HG02759 (cell line): ENCODE results near the gene MPP2.
"Not testable (repeated sequence)": the region's sequence is repeated elsewhere in the genome, so short reads cannot be mapped to it uniquely, and the experiment has no call there.

Source experiments
- ATAC-seq: cut with Tn5 transposase; IDR thresholded peaks from one replicate; pipeline ENCODE4 v1.9.1; 2021; ENCODE audit warnings: mild to moderate bottlenecking, moderate library complexity; ENCODE audit not compliant: unreplicated experiment

Gene MPP2

DNA sequence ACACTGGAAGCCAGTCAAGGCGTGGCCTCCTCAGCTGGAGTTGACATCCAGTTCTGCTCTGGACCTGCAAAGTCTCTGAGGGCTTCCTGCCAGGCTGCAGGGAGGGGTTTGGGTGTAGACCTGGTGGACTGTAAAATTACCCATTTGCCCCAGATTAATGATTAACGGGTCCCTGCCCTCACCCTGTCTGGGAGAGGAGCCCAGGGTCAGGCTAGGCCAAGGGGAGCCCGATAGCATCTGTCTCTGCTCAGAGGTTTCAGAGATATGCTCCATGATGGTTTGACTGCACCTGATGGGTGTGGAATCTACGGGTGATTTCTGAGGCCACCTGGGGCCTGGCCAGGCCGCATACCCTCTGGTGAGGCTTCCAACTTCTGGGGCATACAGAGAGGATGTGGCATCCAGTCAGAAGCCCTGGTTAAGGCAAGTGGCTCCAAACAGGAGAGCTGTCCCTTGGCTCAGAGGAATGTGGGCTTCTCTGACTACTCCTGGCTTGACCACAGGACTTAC, 23.8 kb upstream of the MPP2 start:
- no peak for ATAC-seq

DNA sequence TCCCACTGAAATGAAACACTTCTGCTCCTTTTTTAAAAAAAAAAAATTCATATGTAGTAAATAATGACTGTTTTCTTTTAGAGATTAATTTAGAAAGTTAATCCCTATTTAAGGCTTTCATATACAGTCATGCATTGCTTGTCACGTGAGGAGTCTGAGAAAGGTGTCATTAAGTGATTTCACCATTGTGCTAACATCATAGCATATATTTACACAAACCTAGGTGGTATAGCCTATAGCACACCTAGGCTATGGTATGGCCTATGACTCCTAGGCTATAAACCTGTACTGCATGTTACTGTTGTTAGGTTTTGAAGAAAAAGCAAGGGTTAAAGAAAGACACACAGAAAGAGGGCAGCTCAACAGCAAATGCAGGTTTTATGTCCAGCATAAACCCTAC, 21.3 kb upstream of the MPP2 start:
- no peak for ATAC-seq

DNA sequence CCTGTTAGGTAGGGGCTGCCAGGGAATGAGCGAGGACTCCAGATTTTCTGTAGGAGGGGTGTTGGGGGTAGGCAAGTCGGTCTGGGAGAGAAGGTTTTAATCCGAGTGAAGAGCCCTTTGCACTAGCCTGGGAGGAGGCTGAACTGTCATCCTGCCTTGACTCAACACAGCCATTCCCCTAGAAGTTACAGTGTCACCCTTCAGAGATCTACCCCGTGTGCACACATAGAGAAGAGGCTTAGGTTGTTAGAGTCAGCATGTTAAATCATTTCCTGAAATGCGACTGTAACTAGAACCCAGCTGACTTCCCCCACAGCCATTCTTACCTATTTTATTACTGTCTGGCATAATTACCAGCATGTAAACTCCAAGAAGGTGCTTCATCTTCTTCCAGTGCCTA, 20.6 kb upstream of the MPP2 start:
- ATAC-seq, result not testable (repeated sequence)

DNA sequence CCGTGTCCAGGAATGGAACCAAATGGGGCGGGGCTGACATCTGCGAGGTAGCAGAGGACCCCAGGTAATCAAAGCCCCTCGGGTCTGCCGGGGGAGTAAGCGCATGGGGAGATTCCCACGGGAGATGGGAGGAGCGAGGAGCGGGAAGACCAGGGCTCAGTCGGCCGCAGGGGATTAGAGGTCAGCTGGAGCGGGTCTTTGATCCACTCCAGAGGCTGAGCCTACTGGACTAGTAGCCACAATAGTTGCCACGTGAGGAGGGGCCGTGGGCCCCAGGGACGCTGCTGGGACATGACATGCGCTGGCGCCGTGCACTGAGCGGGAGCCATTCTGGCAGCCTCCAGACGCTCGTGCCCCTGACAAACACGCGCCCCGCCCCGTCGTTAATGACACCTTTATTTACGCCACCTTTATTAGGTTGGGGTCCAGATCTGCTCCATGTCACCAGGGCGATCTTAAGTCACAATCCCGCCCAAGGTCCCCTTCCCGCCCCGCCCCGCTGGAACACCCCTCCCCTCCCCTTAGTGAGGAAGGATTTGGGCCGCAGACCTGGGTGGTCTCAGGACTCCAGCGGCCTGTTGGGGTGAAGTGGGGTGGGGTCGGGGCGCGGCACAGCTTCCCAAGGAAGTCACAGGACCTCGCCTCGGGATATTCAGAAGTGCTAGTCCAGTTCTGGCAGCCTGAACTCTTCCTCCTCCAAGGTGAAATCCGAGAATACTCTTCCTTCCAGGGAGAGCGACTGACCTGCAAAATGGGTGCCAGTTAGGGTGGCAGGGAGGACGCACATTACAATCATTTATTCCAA, 19.9 kb upstream of the MPP2 start:
- no peak for ATAC-seq

DNA sequence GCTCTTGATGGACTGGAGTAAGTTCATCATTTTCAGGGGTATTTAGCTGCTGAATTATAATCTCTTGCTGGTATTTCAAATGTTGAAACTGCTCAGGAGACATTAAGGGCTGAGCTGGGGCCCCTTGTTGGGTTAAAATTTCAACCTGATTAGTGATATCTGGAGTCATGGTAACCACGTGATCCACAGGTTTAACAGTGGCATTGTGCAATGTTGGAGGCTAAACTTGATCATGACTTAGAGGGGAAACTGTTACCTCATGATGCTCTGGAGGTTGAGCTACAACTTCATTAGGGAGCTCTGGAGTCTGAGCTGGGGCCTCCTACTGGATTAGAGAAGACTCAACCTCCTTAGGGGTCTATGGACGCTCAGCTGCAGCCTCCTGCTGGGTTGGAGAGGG, 17.2 kb upstream of the MPP2 start:
- no peak for ATAC-seq

DNA sequence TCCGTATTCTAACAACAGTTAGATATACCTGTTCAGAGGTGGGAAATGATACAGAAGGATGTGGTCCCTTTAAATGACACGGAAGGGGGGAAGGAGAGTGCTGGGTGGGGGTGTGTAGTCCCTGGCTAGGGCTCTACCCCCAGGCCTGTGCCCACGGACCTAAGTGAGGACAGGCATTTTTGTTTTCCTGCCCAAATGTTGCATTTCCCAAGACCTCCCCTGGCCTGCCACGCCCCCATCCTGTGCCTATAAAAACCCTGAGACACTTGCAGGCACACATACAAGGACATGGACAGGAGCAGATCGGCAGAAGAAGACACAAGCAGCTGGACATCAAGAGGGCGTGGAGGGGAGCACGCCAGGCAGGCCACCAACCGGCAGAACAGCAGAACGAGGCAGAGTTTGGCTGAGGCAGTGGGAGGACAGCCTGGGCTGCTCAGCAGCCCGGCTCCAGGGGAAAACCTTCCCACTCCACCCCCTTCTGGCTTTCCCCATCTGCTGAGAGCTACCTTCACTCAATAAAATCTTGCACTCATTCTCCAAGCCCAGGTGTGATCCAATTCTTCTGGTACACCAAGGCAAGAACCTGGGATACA, 13.3 kb upstream of the MPP2 start:
- ATAC-seq, result no peak

DNA sequence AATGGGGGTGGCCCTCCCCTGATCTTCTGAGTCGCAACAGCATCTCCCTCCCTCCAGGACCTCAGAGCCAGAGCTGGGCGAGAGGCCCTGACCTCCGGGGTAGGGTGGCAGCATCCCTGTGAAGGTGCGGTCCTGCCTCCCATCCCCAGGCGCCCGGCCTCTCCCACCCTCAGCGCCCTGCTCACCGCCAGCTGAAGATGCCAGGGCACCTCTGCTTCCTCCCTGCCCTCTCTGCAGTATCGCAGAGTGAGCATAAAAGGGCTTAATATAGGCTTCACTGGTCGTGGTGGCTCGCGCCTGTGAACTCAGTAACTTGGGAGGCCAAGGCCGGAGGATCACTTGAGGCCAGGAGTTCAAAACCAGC, 10.7 kb upstream of the MPP2 start:
- ATAC-seq, result no peak

DNA sequence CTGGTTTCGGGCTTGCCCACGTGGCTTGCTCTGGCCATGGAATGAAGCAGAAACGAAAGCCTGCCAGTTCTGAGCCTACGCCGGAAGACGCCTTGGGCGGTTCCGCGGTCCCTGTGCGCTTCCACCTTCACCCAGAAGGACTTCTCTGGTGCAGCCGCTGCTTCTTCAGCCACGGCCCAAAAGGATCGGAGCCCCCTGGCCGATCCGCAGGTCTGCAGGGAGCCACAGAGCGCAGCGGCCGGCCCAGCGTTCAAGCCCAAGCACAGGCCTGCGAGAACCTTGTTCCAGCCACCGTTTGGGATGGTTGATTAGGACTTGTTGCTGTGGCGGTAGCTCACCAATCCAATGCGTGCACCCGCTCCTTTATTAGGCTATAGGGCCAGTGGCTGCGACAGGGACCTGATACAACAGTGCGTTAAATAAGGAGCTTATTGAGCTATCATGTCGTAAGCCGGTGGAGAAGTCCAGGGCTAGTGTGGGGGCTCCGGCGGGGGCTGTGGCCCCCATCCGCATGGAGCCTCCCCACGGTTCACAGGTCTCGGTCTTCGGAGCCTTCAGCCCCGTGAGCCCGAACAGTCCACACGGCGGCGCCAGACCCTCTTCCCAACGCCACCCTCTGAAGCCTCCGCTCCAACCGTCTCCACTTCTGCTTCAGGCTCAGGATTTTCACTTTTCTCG, 10.2 kb upstream of the MPP2 start:
- no peak for ATAC-seq

DNA sequence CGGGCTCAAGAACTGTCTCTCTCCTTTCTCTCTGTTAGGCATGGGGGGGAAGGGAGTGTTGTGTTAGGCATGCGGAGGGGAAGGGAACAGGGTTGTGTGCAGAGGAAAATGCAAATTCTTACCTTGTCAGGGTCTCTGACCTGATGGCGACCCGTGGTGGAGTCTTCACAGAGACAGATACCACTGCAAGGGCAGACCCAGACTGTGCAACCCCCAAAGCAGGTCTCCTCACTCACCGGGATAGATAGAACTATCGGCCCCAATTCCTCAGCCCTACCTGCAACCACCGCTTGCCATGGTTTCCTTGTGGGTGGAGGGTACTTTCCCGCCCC, 9.6 kb upstream of the MPP2 start:
- ATAC-seq, result no peak

DNA sequence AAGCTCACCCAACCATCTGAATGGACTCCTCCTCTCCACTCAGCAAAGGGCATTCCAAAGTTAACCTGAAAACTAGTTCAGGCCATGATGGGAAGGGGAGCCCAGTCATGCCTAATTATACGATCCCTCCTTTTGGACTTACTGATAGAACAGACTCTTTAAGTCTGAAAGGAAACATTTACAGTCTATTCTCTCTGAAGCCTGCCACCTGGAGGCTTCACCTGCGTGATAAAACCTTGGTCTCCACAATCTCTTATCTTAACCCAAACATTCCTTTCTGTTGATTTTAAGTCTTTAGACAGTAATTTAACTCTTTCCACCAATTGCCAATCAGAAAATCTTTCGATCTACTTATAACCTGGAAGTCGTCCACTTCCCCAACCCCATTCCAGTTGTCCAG, 9.0 kb upstream of the MPP2 start:
- ATAC-seq, result no peak

DNA sequence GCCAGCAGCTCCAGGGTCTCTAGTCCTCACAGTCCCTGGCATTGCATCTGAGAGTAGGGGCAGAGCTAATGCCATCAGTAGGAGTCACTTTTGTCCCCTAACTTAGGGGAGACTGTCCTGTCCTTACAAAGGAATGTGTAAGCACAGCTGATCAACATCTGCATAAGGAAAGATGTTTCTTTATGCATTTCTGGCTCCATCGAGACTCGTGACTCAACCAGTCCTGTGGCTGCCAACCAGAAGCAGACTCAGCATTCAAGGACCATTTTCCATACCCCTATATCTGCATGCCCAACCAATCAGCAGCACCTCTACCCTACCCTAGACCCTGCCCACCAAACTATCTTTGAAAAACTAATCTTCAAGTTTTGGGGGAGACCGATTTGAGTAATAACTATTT, 8.2 kb upstream of the MPP2 start:
- no peak for ATAC-seq

DNA sequence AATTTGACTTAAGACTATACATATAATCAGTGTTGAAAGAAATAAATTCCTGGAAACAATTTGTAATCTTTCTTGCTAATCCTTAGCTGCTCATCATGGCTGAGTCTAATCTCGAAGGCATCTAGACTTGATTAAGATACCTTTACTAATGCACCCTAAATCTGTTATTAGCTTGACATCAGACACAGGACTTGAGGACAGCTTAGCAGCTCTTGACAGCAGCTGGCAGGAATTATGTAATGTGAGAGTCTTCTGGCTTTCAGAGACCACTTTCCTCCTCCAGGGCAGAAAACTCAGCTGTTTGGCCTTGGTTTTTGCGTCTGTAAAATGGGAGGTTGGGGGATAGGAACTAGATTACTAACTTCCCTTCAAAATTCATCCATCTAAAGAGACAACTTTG, 7.1 kb upstream of the MPP2 start:
- ATAC-seq, result no peak

DNA sequence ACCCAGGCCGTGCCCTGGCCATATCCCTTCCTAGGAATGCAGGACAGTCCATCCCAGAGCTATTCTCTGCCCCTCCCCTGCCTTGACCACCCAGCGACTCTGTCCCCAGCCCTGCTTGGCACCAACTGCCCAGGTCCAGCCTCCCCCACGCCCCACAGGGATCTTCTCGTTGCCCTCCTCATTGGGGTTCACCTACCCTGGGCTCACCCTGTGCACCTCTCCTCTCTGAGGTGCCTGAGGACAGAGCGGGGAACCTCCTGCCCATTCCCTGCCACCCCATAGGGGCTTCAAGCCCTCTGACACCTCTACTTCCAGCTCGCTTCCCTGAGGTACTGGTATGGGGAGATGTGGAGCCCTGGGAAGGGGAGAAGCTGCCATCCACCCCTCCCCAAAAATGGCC, 6.2 kb upstream of the MPP2 start:
- no peak for ATAC-seq

DNA sequence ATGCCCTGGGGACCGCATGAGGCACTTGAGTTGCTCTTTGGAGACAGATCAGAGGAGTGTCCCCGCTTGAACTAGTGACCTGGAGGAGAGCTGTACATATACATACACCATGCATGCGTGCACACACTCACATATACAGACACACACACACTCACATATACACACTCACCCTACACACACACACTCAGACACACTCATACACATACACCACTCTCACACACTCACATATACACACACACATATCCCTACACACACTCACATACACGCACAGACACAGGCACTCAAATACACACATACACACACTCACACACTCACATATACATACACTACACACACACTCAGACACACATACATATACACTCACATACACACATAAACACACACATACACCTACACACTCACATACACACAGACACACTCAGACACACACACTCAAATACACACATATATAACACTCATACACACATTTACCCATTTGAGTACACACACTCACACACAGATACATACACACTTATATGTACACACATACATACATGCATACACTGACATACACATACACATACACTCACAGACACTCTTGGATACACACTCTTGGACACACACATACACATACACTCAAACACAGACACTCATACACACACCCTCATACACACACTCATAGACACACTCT, 5.4 kb upstream of the MPP2 start:
- no peak for ATAC-seq

DNA sequence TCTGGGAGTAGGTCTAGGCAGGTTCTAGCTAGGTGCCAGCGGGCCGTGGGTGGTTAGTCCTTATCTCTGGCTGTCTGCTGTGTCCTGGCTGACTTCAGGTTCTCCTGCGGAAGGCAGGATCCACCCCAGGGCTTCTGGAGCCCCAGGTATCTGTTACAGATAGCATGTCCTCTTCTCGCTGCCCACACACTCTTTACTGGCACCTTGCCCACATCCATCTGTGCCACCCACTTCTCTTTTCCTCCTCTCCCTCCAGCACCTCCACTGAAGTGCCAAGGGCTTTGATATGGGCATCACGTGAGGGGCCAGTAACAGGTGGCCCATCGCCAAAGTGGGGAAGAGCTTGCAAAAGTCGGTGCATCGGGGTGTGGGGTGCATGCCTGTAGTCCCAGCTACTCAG, 4.6 kb upstream of the MPP2 start:
- no peak for ATAC-seq

DNA sequence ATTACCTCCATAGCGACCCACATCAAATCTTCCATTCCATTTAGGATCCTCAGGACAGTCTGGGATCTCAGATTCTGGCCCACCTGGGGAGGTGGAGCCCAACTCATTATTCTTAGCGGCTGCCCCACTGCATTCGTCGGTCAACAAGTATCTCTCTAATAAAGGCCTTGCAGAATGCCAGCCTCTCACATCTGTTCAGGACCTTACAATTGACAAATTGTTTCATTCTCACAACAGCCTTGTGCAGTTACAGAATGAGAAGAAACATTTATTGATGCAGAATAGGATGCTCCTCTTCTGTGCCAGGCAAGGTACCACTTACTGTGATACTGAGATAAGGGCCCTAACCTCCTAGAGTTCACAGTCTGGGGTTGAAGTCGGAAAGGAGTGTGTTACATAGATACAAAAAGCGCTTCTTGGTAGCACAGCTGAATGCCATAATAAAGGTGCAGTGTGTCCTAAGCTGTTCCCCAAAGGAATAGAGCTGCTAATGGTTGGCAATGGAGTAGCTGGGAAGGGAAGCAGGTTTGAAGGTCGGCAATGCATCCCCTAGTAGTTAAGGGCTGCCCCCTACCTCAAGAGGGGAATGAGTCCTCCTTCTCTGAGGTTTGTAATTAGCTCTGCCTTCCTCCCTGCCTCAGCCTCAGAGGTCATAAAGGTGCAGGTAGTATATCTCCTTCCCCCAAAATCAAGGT, 2.3 kb upstream of the MPP2 start:
- ATAC-seq, result no peak

DNA sequence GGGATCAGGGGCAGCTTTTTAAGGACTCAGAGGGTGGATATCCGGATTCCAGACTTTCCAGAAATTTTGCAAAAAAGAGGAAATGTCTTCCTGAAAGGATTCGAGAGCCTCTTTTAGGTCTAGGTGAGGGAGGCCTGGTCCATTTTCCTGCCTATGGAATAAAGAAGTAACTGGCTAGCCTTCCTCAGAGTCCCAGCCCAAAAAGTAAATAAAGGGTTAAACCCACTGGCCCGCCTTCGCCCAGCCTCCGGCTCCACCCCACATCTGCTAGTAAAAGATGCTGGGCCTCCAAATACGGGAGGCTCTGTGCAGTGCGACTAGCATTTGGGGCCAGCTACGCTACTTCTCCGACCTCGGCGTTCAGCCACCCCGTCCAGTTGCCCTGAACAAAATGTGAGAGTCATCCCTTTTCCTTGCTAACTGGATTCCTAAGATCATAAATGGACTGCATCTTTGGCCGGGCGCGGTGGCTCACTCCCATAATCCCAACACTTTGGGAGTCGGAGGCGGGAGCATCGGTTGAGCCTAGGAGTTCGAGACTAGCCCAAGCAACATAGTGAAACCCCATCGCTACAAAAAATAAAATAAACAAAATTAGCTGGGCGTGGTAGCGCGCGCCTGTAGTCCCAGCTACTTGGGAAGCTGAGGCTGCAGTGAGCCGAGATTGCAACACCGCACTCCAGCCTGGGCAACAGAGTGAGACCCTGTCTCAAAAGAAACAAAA, 824 bp upstream of the MPP2 start:
- ATAC-seq, result no peak

DNA sequence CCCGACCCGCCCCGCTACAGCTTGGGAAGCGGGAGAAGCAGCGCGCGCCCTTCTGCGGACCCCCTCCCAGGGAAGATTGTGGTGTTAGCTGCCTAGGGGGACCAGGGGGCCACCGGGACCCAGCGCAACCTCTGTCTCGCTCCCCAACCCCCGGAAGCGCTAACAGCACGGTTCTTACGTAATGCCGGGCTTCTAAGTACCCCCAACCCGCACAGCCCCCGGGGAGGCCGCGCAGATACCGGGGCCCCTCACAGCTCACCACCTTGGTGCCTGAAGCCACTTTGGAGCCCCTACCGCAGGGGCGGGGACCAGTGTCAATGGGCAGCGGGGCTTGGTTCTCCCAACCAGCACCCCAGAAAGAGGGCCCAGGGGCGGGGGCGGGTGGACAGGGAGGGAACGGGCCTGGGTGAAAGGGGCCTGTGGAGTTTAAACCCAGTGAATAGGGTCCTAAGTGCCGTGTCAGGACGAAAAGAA, 348 bp downstream of the MPP2 start:
- ATAC-seq, result no peak

DNA sequence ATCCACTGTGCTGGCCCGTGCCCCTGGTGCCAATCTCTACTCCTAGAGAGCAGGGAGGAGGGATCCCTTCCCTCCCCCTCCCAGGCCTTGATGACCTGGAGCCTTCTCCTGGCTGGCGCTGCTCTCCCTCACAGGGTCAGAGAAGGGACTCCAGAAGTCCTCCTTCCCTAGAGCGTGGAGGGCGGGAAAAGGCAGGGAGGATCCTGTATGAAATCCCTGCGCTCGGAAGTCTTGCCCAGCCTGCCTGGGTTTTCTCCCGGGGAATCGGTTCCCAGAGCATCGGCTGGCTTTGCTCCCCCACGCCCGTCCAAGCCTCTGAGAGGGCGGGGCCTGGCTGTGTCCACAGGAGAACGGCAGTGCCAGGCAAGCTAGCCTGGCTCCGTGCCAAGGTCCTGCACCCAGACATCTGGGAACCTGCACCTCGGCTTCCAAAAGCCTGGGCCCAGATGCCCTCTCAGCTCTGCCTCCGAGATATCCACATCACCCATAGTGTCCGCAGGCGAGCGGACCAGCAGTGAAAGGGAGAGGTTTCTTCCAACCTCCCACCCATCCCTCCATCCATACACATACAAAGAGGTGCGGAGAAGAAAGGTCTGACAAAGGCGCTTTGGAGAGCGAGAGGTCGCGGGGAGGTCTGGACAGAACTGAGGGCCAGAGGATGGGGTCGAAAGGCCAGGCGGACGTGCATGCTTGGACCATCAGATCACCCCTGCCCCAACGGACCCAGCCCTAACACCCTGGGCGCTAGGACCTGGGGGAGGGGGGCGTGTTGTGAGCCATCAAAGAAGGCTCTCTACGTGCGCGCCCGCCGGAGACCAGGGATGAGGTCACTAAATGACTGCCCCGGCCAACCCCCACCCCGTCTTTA, 1.1 kb downstream of the MPP2 start:
- ATAC-seq, result no peak
